A204.1 (cell line): ENCODE results near the gene CCR2.
"Not testable (repeated sequence)": the region's sequence is repeated elsewhere in the genome, so short reads cannot be mapped to it uniquely, and the experiment has no call there.

Source experiments
- FAIRE-seq: peaks from 2 replicates; lab custom pipeline; 2012; peaks lifted over from hg19 to GRCh38; lab: Jason Lieb, UNC

Gene CCR2

DNA sequence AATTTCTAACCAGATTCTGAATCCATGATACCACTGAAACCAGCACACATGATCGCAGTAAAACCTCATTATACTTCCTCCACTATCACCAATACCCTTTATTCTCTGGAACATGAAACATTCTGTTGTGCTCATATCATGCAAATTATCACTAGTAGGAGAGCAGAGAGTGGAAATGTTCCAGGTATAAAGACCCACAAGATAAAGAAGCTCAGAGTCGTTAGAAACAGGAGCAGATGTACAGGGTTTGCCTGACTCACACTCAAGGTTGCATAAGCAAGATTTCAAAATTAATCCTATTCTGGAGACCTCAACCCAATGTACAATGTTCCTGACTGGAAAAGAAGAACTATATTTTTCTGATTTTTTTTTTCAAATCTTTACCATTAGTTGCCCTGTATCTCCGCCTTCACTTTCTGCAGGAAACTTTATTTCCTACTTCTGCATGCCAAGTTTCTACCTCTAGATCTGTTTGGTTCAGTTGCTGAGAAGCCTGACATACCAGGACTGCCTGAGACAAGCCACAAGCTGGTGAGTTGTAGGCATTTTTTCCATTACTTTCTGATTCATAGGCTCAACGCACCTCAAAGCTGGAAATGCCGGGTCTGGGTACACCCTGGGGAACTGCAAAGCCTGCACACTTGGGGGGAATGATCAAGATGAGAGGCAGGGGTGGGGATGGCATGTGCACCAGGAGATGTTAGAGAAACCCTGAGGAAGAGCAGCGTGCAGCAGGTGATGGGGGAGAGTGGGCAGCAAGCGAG, at the start of gene CCR2:
Gene CCR2, plus strand, starts transcription at position 465 of the 764 bp plus-strand sequence. CDS start 3,417 bp downstream, outside the sequence.
- no peak for FAIRE-seq

DNA sequence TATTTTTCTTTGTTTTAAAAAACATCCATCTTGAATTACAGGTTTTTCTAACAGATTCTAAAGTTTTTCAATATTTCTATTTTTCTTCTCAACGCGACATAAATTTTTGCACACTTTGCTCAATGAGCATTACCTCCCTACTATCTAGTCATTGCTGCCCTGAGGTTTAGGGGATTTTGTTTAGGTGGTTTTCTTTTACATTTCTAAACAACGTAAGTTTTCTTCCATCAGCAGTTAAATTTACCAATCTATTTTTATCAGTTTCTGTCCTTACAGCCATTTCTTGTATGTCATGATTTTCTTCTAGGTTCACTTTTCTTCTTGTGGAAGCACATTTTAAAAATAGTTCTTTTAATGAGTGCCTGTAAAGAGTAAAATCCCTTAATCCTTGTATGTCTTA, 49.2 kb upstream of the CCR2 start:
- no peak for FAIRE-seq

DNA sequence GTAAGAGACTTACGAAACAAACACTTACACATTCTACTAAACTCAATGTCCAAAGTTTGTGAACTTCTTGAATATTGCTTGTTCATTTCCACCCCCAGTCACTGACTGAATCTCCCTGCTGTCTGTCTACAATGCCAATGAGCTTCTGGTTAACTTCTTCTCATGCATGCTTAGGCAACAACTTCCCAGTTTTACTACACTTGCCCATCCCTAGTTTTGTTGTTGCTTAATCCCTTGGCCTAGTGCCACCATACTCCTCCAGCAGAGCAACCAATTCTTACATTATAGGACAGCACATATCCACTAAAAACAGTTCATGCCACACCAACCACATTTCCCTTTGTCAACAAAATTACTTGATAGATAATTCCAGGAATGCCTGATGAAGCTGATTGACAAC, 40.9 kb upstream of the CCR2 start:
- no peak for FAIRE-seq

DNA sequence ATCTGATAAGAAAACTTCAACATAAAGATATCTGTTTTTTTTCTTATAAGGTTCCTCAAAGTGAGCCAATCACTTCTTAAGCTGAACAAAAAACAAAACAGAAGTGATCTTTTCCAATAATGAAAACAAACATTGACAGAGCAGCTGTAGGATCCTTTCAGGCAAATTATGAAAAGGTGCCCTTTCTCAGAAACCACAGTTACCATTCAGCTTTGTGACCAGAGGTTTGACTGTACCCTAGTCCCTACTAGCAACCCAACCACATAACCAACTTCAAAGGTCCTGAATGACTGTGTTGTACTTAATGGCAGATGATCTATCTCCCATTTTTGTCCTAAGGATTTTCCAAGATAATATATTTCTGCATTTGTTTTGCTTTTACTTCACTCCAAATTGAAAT, 39.4 kb upstream of the CCR2 start:
- FAIRE-seq: no peak

DNA sequence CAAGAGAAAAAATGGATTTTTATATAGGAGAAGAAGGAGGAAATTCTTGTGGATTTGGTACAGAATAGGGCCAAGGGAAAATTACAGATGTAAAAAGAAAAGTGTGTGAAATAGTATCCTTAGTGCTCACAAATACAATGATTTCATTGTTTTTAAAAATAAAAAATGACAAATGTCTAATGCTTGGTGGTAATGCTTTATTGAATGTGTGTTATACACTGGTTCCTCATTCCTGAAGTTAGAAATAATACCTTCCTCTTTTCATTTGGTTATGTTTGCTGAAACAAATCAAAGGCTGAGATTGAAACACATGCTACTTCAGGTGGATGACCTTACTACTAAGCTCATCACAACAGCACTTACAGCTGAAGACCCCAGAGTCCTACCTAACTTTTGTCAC, 37.7 kb upstream of the CCR2 start:
- FAIRE-seq: no peak

DNA sequence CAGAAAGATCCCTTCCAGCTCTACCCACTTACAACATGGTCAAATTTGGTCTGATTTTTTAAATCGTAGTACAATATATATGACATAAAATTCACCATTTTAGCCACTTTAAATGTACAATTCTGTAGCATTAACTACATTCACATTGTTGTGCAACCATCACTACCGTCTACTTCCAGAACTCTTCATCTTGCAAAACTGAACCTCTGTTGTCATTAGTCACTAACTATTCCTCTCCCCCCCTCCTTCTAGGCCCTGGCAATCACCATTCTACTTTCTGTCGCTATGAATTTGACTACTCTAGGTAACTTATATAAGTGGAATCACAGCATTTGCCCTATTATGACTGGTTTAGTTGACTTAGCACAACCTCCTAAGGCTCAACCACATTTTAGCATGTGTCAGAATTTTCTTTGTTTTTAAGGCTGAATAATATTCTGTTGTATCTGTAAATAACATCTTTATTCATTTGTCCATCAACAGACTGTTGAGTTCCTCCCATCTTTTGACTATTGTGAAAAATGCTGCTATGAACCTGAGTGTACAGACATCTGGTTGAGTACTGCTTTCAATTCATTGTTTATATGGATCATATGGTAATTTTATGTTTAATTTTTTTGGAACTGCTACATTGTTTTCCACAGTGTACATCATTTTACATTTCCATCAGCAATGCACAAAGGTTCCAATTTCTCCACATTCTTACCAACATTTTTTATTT, 35.5 kb upstream of the CCR2 start:
- FAIRE-seq: no peak

DNA sequence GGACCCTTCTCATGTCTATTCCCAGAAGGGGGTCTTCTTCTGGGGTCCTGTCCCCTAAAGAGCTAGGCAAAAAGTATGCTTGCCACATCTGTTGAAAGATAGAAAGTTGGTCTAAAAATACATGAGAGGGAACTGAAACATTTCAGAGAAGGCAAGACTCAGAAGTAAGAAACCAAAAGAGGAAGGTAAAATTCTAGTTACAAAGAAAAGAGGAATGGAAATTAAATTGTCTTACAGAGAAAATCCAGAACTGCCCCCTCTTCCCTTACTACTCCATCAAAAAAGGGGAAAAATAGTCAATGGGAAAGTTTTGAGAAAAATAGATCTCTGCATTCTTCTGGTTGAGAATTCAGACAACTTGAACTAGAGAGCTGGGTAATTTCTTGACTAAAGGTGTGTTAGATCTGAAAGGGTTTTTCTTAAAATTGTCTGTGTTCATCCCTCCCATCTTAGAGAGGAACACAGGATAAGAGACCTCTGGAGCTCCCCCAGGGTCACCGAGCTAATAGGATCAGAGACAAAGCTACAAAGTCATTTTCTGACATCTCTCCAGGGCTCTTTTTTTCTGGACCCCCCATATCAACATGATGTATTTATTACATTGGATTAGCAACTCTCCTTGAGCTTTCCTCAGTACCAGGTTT, 32.3 kb upstream of the CCR2 start:
- no peak for FAIRE-seq

DNA sequence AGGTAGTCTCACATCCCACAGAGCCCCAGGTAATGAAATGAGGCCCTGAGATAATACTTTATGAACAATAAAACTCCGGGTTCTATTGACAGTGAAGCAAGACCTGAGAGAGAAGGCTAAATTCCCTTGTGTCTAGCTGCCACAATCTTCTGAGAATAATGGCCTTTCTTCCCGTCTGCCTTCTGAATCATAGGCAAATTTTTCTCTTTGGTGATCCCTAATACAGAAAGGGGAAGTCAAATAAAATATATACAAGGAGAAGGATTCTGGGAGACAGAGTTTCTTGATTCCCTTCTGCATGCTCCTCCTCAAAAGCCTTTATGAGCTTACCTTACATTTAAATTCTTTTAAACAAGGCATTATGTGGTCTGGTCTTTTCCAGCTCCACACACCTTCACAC, 29.9 kb upstream of the CCR2 start:
- no peak for FAIRE-seq

DNA sequence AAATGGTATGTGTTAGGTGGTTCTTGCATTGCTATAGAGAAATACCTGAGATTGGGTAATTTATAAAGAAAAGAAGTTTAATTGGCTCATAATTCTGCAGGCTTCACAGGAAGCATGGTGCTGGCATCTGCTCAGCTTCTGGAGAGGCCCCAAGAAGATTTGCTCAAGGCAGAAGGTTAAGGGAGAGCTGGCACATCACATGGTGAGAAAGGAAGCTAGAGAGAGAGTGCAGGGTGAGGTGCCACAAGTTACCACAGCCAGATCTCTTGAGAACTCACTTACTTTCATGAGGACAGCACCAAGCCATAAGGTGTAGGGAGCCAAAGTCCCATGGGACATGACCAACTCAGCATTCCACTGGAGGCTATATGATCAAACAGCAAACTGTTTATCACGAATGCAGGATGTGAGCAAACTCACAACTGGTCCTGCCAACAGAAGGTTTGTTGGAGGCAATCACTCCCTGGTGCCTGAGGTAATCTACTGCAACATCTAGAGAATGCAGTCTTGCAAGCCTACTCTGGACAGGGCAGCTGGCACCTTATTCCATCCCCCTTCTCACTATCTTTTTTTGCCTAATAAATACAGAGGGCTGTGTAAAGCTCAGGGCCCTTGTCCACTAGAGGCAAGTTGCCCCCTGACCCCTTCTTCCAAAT, 28.1 kb upstream of the CCR2 start:
- FAIRE-seq: no peak

DNA sequence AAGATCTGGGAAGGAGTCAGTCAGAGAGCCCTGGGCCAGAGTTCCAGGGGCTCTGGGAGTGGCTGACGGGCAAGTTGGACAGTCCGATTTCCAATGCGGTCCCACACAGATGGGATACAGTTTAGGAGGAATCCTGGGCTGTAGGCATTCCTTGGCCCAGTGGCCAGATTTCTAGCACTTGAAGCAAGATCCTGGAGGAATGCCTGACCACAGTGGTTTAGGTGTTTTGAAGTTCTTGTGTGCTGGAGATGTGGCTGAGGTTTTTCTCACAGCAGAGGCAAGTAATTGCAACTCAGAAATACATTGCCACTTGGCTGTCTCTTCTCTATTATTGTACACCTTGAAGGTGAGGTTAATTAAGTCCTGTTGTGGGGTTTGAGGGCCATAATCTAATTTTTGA, 23.2 kb upstream of the CCR2 start:
- not testable (repeated sequence) for FAIRE-seq

DNA sequence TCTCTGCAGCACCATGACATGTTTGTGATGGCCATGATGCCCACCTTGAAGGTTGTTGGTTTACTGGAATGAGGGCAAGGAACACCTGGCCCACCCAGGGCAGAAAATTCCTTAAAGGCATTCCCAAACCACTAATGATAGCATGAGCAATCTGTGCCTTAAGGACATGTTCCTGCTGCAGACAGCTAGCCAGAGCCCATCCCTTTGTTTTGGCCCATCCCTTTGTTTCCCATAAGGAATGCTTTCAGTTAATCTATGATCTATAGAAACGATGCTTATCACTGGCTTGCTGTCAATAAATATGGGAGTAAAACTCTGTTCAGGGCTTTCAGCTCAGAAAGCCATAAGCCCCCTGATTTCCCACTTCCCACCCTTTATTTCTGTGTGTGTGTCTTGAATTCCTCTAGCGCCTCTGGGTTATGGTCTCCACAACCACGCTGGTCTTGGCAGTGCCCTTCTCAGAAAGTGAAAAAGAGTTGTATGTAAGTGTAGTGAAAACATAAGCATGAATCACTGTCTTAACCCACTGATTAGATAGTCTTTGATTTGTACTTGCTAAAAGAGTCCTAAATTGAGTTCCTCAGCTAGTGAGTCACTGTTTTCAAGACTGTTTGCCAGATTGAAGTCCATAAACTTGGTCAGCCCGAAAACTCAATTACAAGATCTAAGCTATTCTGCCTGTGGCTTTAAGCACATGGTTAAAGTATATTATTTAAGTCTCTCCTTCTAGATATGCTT, 19.0 kb upstream of the CCR2 start:
- no peak for FAIRE-seq

DNA sequence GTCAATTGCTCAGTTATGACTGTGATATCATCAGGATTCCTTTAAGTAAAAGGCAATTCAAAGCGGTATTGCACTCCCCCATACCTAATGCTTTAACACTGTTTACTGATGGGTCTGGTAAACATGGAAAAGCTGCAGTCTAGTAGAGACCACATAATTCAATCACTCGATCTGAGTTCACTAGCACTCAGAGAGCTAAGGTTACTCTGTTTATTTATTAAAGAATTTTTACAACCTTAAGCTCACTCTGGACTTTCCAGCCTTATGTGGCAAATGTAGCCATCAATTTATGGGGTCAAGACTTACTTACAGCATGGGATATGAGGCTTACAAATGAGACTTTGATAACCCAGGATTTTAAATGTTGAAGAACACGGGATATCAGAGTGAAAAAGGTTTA, 18.4 kb upstream of the CCR2 start:
- FAIRE-seq: no peak

DNA sequence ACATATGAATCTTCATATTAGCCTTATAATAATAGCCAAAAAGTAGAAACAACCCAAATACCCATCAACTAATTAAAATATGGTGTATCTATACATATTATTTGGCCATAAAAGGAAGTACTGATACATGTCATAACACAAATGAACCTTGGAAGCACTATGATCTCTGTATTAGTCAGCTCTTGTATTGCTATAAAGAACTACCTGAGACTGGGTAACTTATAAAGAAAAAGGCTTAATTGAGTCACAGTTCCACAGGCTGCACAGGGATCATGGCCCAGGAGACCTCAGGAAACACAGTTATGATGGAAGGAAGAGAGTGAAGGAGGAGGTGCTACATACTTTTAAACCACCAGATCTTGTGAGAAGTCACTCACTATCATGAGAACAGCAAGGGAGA, 16.0 kb upstream of the CCR2 start:
- no peak for FAIRE-seq

DNA sequence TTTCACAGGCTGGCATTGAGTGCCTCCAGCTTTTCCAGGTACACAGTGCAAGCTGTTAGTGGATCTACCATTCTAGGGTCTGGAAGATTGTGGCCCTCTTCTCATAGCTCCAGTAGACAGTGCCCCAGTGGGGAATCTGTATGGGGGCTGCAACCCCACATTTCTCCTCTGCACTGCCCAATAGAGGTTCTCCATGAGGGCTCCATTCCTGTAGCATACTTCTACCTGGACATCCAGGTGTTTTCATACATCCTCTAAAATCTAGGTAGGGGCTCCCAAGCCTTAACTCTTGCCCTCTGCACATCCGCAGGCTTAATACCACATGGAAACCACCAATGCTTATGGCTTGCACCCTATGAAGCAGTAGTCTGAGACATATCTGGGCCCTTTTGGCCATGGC, 15.1 kb upstream of the CCR2 start:
- FAIRE-seq: no peak

DNA sequence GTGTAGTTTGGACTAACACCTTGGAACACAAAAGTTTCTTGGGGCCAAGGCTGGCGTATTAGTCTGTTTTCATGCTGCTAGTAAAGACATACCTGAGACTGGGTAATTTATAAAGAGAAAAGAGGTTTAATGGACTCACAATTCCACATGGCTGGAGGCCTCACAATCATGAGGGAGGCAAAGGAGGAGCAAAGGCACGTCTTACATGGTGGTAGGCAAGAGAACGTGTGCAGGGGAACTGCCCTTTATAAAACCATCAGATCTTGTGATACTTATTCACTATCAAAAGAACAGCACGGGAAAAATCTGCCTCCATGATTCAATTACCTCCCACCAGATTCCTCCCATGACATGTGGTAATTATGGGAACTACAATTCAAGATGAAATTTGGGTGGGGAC, 9.4 kb upstream of the CCR2 start:
- FAIRE-seq: no peak

DNA sequence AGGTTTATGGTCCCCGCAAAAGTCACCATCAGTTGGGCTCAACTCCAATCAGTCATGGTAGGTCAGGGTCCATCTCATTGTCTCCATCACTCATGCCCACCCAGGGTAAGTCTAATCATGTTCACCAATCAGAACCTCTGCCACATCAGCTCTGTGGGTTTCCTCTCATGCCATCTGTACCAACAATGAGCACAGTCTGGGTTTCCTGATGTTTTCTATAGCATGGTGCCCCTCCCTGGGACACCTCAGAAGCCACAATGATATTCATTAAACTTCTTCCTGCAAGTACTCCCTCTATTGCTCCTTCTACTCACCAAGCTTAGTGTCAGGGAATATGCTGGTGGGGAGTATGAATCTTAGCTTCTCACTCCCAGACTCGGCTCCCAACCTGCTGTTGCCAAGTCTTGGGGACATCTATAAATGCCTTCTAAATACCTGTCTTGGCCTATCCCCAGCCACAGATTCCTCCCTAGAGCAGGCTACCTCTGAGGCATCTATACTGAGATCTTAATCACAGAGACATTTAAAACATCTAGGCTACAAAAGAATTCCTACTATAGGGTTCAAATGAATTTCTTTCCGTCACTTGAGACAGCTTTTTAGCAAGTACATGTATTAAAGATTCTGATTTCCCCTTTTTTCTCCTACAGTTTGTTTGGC, 5.0 kb upstream of the CCR2 start:
- FAIRE-seq: no peak

DNA sequence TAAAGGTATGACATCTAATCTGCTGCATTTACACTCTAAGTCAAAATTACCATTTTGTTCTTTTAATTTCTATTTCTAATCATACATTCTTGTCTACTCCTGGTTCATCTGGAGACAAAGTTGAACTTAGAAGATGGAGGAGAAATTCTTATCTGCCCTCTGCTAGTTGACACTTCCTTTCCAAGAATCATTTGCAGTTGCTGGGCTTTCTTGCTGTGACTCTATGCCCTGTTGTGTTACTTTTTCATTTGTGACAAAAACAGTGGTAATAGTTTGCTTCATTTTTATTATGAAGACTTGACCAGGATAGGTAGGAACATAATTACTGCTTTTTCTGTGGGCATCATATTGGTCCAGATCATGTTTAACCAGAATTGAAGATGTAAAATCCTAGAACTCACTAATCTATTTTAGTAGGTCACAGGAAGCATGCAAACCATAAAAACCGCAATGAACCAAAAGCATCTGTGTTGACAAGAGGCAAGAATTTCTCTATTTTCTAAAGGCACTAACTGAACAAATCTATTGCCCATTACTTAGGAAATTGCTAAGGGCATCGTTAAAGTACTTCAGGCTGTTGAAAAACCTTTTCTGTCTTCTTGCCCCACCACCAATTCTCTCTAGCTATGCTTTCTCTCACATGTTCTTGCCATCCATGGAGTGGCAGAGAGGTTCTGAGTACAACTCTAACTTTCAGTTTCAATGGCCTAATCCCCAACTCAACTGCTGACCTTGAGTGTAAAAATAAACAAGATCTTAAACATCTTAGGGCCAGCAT, 4.2 kb upstream of the CCR2 start:
- FAIRE-seq: no peak

DNA sequence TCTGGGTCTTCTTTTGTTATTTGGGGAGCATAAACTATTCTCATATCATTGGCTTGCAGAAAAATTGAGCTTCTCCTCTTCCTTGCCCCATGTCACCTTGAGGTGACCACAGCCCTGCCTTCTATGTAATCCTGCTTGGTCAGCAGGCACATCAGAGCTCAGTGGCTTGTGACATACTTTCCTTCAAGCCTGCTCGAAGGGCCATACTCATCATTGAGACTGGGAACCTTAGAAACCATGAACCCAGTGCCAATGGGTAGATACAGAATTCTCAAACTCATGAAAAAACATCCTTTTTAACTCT, 3.7 kb upstream of the CCR2 start:
- FAIRE-seq: no peak

DNA sequence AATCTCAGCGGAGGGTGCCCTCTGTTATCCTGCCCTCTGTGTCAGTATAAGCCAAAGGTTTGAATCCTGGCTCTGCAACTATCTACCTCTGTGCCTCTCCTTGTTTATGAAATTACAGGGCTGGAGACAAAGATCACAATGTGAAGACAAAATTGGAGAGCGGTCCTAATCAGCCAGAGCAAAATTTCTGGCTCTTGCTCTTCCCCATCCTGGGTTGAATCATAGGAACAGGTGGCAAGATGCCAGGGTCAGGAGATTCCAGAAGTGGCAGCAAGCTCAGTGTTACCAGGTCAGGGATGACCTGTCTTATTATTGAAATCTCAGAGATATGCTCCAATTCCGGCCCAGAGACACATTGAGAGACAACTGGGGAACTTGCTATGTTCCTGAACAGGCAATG, 2.3 kb upstream of the CCR2 start:
- no peak for FAIRE-seq

DNA sequence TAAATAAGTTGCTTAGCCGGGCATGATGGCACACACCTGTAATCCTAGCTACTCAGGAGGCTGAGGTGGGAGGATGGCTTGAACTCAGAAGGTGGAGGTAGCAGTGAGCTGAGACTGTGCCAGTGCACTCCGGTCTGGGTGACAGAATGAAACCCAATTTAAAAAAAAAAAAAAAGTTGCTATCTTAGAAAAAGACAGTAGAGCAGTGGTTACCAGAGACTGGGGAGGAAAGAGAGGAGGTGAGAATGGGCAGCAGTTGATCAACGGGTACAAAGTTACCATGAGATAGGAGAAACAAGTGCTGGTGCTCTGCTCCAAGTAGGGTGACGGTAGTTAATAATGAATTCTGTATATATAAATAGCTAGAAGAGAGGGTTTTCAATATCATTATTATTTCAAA, 821 bp upstream of the CCR2 start:
- no peak for FAIRE-seq

DNA sequence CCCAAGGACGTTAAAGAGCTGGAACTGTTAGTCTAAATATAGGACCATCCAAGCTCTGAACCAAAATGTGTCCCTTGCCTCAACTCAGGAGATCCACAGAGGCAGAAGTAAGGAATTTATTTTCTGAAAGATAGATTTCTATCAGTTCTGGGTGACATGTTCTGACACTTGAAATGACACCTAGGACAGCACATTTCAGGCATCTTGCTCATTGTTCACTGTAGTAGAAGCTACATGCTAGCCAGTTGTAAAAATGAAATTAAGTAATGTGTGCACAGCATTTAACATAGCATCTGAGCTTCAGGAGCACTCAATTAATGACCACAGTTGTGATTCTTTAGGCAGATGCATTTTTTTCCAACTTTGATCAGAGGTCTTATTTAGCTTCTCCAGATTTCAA, 567 bp downstream of the CCR2 start:
- FAIRE-seq: no peak
